HG03039 (cell line): Measurements from ENCODE around the gene RAB3D.
"Not testable (repeated sequence)": the region's sequence is repeated elsewhere in the genome, so short reads cannot be mapped to it uniquely, and the experiment has no call there.

ENCODE experiments used
- ATAC-seq: cut with Tn5 transposase; IDR thresholded peaks from one replicate; pipeline ENCODE4 v1.9.1; 2021; ENCODE audit warnings: mild to moderate bottlenecking, moderate library complexity; ENCODE audit not compliant: unreplicated experiment

Gene RAB3D

GRCh38 chr19:11340099-11340467 lies 626 bp upstream of the RAB3D start:
- ATAC-seq, result not testable (repeated sequence)

- no peak for ATAC-seq
Measured at GRCh38 chr19:11338569-11339253, 746 bp downstream of the RAB3D start.

DNA sequence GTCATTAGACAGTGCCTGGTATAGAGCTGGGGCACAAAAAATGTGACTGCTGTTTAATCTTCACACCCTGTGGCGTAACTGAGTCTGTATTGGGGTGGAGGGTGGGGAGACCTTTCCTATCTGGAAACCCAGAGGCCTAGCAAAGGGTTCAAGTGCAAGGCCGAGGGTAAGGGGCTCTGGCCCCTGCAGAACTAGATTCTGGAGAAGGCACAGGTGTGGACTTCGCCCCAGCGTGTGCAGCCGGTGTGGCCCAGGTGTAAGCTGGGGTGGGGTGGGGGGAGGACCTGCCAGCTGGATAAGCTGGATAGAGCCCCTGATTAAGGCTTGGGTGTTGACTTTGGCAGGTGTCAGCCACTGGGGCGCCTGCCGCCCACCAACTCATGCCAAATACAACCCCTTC lies 1.3 kb downstream of the RAB3D start:
- no peak for ATAC-seq

DNA sequence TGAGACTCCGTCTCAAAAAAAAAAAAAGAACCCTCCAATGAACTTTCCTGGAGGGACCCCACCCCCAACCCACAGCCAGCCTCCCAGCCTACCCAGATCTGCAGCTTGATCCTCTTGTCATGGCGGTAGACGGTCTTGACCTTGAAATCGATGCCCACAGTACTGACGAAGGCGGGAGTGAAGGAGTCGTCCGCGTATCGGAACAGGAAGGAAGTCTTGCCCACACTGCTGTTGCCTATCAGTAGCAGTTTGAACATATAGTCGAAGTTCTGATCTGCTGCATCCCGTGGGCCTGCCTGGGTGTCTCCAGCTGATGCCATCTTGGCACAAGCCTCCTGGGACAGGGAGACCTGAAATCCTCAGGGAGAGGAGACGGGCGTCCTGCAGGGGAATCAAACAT lies 2.4 kb downstream of the RAB3D start:
- no peak for ATAC-seq

DNA sequence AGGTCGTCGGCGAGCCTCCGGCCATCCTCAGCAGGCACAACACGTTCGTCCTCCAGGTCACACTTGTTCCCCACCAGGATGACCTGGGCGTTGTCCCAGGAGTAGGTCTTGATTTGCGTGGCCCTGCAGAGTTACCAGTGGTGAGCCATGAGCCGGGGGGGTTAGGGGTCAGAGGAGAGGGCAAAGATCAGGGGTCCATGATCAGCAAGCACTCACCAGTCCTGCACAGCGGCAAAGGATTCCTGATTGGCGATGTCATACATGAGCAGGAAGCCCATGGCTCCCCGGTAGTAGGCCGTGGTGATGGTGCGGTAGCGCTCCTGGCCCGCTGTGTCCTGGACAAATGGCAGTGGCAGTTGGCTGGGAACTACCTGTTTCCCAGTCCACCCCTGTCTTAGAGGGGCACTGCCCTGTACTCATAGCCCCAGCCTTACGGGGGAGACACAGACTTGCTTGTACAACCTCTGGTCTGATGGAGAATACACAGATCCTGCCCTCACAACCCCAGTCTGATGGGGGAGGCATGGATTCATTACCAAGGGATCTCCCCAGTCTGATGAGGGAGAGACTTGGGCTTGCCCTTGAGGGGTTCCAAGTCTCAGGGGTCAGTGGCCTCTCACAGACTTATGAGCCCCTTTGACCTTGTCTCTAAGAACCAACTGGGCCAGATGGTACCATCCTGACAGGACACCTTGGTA lies 3.9 kb downstream of the RAB3D start:
- ATAC-seq, result no peak

DNA sequence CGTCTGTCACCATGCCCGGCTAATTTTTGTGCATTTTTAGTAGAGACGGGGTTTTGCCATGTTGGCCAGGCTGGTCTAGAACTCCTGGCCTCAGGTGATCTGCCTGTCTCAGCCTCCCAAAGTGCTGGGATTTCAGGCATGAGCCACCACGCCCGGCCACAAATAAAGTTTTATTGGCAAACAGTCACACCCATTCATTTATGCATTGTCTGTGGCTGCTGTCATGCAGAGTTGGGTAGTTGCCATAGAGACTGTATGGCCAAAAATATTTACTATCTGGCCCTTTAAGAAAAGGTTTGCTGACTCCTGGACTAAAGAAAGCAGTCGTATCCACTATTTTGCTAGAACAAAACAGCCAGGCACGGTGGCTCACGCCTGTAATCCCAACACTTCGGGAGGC lies 5.6 kb downstream of the RAB3D start:
- ATAC-seq, result not testable (repeated sequence)

DNA sequence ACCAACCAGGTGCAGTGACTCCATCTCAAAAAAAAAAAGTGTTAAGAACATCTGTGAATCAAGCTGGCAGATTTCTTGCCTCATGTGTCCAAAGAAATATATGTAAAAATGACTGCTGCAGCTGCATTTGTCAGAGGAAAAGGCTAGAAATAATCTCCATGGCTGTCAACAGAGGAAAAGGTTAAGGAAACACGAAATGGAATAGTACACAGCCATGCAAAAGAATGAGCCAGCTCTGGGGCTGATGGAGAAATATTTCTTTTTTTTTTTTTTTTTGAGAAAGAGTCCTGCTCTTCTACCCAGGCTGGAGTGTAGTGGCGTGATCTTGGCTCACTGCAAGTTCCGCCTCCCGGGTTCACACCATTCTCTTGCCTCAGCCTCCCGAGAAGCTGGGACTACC lies 6.6 kb downstream of the RAB3D start:
- no peak for ATAC-seq

- ATAC-seq, result no peak
Measured at GRCh38 chr19:11331502-11331901, 8.0 kb downstream of the RAB3D start.

GRCh38 chr19:11330127-11330526 lies 9.3 kb downstream of the RAB3D start:
- no peak for ATAC-seq

DNA sequence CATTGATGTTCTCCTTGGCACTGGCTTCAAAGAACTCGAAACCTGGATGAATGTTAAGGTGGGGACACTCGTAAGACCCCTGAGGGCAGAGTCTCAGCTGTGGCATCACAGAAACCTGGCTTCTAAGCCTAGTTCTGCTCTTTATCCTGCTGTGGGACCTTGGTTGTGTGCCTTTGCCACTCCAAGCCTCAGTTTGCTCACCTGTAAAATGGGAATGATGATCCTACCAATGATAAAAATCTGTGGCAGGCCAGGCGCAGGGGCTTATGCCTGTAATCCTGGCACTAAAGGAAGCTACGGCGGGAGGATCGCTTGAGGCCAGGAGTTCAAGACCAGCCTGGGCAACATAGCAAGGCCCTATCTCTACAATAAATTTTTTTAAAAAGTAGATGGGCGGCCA lies 13.9 kb downstream of the RAB3D start:
- no peak for ATAC-seq

- ATAC-seq, result no peak
Measured at GRCh38 chr19:11324748-11325389, 14.6 kb downstream of the RAB3D start.

DNA sequence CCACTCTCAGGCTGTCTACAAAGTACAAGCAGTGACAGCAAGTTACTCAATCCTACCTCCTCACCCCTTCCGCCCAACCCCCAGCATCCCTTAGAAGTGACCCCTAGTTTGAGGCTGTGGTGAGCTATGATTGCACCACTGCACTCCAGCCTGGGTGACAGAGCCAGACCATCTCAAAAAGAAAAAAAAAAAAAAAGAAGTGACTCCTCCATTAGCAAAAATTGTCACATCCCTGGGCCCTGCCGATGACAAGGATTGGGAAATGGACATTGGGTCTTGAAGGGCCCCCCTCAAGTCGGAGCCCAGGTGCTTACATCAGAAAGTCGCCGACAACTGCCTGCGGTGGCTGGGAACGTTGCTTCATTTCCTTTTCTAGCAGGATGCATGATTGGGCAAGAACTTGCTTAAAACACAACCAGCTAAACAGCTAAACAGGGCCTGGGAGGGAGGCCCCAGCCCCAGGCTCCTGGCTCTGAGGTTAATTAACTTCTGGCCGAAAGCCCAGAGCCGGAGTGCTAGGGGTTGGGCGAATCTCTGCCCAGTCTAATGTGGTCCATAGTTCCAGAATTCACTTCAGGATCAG lies 15.3 kb downstream of the RAB3D start:
- no peak for ATAC-seq

DNA sequence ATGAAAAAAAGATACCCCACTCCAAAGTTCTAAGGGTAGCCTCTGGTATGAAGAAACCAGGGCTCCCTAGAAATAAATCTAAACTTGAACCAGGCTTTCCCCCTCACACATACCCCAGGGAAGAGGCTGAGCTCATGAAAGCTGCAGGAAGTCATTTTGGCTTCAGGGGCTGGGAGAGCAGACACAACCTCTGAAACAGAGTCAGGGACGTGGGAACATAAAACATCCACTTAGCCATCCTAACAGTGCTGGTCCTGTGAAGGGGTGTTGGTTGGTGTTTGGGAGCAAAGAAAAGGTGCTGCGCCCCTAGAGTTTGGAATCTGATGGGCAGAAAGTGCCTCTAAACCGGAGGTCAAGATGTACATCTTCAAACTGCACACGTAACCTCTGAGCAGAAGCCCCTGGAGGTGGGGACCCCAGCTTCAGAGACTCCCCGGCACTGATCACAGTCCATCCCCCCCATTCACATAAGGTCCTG lies 15.8 kb downstream of the RAB3D start:
- no peak for ATAC-seq

GRCh38 chr19:11322269-11323024 lies 17.0 kb downstream of the RAB3D start:
- ATAC-seq, result no peak

DNA sequence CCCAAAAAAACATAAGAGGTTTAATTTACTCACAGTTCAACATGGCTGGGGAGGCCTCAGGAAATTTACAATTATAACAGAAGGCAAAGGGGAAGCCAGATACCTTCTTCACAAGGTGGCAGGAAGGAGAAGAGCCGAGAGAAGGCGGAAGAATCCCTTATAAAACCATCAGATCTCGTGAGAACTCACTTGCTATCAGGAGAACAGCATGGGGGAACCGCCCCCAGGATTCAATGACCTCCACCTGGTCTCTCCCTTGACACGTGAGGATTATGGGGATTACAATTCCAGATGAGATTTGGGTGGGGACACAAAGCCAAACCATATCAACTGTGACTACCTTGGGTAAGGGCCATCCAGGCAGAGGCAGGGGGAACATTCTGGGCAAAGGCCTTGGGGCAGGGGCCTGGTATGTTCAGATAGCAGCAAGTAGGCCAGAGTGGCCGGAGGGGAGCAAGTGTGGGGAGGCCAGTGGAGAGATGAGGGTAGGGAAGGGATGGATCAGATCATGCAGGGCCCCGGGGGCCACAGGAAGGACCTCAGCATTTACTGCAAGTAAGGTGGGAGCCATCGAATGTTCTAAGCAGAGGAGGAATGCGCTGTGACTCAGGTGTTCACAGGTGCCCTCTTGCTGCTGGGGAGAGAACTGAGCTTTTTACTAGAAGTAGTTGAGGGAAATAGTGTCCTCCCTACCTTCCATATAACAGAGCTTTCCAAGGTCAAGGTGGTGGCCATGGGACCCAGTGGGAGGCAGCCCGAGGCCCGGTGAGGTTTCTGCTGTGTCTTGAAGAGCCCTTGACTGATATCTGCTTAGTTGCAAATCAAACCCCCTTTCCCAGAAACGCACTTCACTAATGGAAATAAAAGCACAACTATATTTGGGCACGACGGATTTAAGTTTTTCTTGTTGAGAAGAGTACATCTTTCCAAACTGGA lies 18.0 kb downstream of the RAB3D start:
- ATAC-seq, result no peak

DNA sequence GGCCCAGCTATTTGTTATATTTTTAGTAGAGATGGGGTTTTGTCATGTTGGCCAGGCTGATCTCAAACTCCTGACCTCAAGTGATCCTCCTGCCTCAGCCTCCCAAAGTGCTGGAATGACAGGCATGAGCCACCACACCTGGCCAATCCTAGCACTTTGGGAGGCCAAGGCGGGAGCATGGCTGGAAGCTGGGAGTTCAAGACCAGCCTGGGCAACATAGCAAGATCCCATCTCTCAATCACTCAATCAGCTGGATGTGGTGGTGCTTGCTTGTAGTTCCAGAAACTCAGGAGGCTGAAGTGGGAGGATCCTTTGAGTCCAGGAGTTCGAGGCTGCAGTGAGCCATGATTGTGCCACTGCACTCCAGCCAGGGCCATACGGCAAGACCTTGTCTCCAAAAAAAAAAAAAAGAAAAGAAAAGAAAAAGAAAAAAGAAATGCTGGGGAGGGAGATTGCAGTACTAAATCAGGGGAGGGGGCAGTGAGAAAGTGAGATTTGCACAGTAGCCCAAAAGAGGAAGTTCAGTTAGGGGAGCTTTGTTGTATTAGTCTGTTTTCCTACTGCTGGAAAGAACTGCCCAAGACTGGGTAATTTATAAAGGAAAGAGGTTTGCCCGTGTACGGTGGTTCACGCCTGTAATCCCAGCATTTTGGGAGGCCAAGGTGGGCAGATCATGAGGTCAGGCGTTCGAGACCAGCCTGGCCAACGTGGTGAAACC lies 19.0 kb downstream of the RAB3D start:
- not testable (repeated sequence) for ATAC-seq

- ATAC-seq, result no peak
Measured at GRCh38 chr19:11306337-11306736, 33.1 kb downstream of the RAB3D start.

DNA sequence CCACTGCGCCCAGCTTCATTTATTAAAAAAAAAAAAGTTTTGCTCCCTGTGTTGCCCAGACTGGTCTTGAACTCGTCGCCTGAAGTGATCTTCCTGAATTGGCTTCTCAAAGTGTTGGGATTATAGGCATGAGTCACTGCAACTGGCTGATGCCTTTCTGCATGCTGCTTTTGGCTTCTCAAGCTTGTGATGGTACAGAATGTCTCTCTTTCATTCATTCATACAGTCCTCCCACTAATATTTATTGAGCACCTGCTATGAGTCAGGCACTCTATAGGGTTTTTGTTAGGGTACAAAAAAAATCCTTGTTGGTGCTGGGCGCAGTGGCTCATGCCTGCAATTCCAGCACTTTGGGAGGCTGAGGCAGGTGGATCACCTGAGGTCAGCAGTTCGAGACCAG lies 34.5 kb downstream of the RAB3D start:
- ATAC-seq, result no peak

- no peak for ATAC-seq
Measured at GRCh38 chr19:11300811-11301120, 38.7 kb downstream of the RAB3D start.
